ENCODE data around the gene IFT122.

DNA sequence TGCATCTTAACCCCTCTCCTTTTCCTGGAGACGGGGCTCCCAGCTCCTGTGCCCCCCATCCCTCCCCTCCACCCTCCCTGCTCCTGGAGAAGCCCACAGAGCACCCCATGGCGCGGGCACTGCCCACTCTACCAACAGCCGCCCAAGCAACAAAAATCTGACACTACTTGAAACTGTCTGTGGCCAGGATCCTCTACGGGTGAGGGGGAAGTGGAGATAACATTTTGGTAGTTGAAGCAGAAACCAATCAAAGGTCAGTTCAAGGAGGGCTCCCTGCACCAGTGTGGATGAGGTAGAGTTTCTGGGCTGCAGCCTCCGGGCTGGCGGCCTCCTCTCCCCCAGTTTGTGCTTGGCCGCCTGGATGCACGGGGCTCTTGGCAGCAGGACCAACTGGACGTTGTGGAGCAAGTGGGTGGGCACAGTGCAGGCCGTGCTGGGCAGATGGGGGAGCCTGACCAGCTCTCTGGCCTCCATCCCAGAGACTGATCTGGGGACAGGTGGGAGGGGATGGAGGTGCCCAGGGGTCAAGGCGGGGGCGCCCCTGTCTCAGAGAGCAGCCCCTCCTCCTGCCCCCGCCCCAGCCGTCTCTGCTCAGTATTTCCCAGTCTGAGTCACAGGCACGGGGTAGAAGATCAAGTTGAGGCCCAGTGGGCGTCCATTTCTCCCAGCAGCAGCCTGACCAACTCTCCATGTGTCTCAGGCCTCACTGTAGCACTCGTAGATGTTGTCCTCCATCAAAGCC, 115.8 kb downstream of the IFT122 start:
- TF ChIP-seq, protein P1, sequence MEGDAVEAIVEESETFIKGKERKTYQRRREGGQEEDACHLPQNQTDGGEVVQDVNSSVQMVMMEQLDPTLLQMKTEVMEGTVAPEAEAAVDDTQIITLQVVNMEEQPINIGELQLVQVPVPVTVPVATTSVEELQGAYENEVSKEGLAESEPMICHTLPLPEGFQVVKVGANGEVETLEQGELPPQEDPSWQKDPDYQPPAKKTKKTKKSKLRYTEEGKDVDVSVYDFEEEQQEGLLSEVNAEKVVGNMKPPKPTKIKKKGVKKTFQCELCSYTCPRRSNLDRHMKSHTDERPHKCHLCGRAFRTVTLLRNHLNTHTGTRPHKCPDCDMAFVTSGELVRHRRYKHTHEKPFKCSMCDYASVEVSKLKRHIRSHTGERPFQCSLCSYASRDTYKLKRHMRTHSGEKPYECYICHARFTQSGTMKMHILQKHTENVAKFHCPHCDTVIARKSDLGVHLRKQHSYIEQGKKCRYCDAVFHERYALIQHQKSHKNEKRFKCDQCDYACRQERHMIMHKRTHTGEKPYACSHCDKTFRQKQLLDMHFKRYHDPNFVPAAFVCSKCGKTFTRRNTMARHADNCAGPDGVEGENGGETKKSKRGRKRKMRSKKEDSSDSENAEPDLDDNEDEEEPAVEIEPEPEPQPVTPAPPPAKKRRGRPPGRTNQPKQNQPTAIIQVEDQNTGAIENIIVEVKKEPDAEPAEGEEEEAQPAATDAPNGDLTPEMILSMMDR (IDR thresholded peaks at IDR 0.05; ENCODE audit: insufficient read depth, low read length): no peak
- TF ChIP-seq, protein P2, sequence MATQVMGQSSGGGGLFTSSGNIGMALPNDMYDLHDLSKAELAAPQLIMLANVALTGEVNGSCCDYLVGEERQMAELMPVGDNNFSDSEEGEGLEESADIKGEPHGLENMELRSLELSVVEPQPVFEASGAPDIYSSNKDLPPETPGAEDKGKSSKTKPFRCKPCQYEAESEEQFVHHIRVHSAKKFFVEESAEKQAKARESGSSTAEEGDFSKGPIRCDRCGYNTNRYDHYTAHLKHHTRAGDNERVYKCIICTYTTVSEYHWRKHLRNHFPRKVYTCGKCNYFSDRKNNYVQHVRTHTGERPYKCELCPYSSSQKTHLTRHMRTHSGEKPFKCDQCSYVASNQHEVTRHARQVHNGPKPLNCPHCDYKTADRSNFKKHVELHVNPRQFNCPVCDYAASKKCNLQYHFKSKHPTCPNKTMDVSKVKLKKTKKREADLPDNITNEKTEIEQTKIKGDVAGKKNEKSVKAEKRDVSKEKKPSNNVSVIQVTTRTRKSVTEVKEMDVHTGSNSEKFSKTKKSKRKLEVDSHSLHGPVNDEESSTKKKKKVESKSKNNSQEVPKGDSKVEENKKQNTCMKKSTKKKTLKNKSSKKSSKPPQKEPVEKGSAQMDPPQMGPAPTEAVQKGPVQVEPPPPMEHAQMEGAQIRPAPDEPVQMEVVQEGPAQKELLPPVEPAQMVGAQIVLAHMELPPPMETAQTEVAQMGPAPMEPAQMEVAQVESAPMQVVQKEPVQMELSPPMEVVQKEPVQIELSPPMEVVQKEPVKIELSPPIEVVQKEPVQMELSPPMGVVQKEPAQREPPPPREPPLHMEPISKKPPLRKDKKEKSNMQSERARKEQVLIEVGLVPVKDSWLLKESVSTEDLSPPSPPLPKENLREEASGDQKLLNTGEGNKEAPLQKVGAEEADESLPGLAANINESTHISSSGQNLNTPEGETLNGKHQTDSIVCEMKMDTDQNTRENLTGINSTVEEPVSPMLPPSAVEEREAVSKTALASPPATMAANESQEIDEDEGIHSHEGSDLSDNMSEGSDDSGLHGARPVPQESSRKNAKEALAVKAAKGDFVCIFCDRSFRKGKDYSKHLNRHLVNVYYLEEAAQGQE (IDR thresholded peaks at IDR 0.05; ENCODE audit: insufficient replicate concordance, low read depth): no peak
- TF ChIP-seq POLR2AphosphoS5 (IDR thresholded peaks at IDR 0.05; ENCODE audit: low read depth): no peak
